Stimulated activated CD4-positive, alpha-beta T cell treated with anti-CD3 and anti-CD28 coated beads, Interleukin-4, amount 100 ng/mL, for 4 hours (primary cell): ENCODE data around the gene IDI2.

Experiments
- DNase-seq, 2 experiments: peaks; one replicate each; pipeline ENCODE4 v3.0.0-alpha.2; 2020

Gene IDI2

DNA sequence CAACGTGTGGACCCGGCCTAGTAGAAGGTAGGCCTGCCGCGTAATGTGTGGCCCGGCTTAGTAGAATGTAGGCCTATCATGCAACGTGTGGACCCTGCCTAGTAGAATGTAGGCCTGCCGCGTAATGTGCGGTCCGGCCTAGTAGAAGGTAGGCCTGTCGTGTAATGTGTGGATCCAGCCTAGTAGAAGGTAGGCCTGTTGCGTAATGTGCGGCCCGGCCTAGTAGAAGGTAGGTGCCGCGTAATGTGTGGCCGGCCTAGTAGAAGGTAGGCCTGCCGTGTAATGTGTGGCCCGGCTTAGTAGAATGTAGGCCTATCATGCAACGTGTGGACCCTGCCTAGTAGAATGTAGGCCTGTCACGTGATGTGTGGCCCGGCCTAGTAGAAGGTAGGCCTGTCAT lies 49.3 kb downstream of the IDI2 start:
- no peak for DNase-seq

GRCh38 chr10:974785-975074 lies 50.9 kb downstream of the IDI2 start:
- no peak for DNase-seq

GRCh38 chr10:974038-974784 lies 51.4 kb downstream of the IDI2 start:
- DNase-seq = no peak

- no peak for DNase-seq
Observed at GRCh38 chr10:972763-973162, 52.9 kb downstream of the IDI2 start.

DNA sequence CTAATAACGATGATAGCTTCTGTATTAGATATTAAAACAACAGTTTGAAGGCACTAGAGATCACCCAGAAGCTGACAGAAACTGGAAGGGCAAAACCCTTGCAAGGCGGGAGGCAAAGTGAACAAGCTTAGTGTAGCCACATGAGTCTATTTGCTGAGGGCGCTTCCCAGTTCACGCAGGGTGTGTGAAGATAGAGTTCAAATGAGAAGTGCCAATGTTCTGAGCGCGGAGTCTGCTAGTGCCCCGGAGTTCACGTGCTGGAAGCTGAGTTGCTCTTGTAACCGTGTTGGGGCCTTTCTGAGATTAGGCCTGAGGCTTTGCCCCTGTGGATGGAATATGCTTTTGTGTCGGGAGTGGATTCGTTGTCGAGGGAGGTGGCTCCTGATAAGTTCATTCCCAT lies 54.0 kb downstream of the IDI2 start:
- no peak for DNase-seq

- no peak for DNase-seq
Observed at GRCh38 chr10:971150-971542, 54.5 kb downstream of the IDI2 start.

DNA sequence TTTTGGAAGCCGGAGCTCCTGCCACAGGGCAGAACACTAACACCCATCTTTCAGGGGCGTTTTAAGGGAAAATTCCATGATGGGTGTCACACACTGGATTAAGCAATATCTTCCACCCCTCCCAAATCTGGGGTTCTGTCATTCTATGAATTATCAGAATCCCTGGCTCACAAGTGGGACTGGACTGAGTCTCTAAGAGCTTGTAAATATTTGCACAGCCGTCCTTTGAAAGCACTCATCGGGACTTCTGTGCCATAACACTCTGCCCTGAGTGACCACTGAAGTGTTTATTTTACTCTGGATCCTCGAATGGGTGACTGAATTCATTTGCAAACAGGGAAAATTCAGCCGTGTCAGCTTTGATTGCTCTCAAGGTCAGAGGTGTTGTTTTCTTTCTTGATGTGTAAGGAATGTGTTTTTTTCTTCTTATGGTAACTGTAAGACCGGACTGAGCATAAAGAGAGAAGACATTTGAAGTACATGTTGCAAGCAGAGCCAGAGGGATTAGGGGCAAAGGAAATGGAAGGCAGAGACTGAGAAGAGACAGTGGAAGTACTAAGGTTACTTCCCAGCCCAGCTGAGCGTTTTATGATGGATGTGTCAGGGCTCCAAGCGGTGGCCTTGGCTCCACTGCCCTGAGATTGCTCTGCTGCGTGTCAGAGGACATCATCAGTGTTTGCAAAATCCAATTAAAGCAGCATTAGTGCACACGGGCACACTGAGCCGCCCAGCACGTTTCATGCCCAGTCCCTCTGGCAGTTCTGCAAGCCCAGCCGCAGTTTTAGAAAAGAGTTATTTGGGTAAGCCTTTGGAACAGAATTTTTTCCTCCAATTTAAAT lies 55.1 kb downstream of the IDI2 start:
- DNase-seq = no peak

GRCh38 chr10:969473-970150 lies 56.0 kb downstream of the IDI2 start:
- no peak for DNase-seq
